ENCODE results near the gene EFR3B.

DNA sequence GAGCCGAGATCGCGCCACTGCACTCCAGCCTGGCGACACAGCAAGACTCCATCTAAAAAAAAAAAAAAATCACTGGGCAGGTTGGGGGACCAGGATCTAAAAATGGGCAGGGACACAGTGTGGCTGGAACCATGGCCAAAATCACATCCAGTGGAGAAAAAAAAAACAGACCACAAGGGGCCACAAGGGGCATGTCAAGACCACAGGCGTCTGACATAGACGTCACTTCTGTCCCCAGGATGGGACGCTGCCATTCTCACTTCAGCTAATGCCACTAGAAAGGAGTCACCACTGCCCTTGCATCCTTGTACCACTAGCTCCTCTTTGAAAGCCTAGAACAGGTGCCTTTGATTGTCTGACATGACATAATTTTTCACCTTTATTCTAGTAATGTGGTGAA is 129.0 kb downstream of the EFR3B start:
- TF ChIP-seq CTCF (IDR thresholded peaks at IDR 0.05; ENCODE audit: low read depth, low read length), result no peak
- no peak for TF ChIP-seq MYC (IDR thresholded peaks at IDR 0.05; ENCODE audit: low read depth, low read length)
- TF ChIP-seq POLR2A (IDR thresholded peaks at IDR 0.05; ENCODE audit: extremely low read depth, insufficient read length), result no peak

Measured in NB4 (cell line).